OCI-LY7 (cell line): ENCODE data around the gene FRG1.
"Not testable (repeated sequence)": the region's sequence is repeated elsewhere in the genome, so short reads cannot be mapped to it uniquely, and the experiment has no call there.

Experiments
- EZH2phosphoT487 ChIP-seq: fragments of 200-600 bp; sonication (generic); IDR thresholded peaks from 2 replicates; pipeline ENCODE4 v1.6.1; 2018; ENCODE audit warnings: low read depth, borderline replicate concordance, mild to moderate bottlenecking, mixed run types, antibody characterized with exemption, low read length, moderate library complexity, mixed read lengths
- TF ChIP-seq, protein P1 (sequence below): fragments of 200-600 bp; sonication (generic); conservative IDR thresholded peaks from 2 replicates; pipeline ENCODE4 v1.5.1; 2014; ENCODE audit warnings: mild to moderate bottlenecking, antibody characterized with exemption, low read length, moderate library complexity, mixed read lengths

DNA sequence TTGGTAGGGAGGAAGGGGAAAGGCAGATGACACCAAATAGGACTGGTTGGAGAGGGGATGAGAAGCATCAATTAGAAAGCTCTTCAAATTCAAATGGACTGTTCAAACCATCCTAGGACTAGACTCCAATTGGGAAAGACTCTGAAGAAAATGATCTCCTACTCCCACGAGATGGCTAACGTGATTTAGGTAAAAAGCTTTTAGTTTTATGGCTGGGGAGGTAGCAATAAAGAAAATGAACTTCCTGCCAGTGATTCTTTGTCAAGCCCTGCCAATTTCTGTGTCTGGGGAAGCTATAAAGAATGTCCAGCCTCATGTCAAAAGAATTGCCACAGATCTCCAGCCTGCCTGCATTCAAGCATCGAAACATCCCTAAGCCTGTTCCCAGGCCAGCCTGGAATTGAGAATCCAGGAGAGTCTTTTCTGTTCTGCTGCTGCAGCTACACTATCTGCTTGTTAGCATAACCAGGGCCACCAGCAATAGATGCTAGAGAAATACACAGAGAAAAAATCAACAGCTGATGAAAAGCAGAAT lies 41.1 kb upstream of the FRG1 start:
- TF ChIP-seq, protein P1, sequence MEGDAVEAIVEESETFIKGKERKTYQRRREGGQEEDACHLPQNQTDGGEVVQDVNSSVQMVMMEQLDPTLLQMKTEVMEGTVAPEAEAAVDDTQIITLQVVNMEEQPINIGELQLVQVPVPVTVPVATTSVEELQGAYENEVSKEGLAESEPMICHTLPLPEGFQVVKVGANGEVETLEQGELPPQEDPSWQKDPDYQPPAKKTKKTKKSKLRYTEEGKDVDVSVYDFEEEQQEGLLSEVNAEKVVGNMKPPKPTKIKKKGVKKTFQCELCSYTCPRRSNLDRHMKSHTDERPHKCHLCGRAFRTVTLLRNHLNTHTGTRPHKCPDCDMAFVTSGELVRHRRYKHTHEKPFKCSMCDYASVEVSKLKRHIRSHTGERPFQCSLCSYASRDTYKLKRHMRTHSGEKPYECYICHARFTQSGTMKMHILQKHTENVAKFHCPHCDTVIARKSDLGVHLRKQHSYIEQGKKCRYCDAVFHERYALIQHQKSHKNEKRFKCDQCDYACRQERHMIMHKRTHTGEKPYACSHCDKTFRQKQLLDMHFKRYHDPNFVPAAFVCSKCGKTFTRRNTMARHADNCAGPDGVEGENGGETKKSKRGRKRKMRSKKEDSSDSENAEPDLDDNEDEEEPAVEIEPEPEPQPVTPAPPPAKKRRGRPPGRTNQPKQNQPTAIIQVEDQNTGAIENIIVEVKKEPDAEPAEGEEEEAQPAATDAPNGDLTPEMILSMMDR = not testable (repeated sequence)
- TF ChIP-seq EZH2phosphoT487 = not testable (repeated sequence)
